CD4-positive, alpha-beta T cell treated with Interleukin-15 for 4 hours (primary cell): Measurements from ENCODE around the gene FYN.

Experiments
- DNase-seq: peaks from one replicate; pipeline ENCODE4 v3.0.0-alpha.2; 2020; ENCODE audit warnings: low spot score

The FYN gene

GRCh38 chr6:111806561-111807497, 66.4 kb downstream of the FYN start:
- no peak for DNase-seq

GRCh38 chr6:111806165-111806547, 67.1 kb downstream of the FYN start:
- no peak for DNase-seq

GRCh38 chr6:111805511-111806164, 67.6 kb downstream of the FYN start:
- peak; percentile 72 for DNase-seq

- peak; percentile 87 for DNase-seq
These were observed 68.5 kb downstream of the FYN start for GRCh38 chr6:111804627-111805235.

GRCh38 chr6:111803804-111804203, 69.4 kb downstream of the FYN start:
- no peak for DNase-seq

- no peak for DNase-seq
These were observed 69.9 kb downstream of the FYN start for GRCh38 chr6:111803371-111803770.

- DNase-seq: no peak
These were observed 70.4 kb downstream of the FYN start for GRCh38 chr6:111802720-111803330.

GRCh38 chr6:111802015-111802414, 71.2 kb downstream of the FYN start:
- DNase-seq: no peak

- DNase-seq: no peak
These were observed 72.4 kb downstream of the FYN start for GRCh38 chr6:111800821-111801220.

- DNase-seq: no peak
These were observed 72.9 kb downstream of the FYN start for GRCh38 chr6:111800259-111800765.

GRCh38 chr6:111799576-111800258, 73.5 kb downstream of the FYN start:
- DNase-seq: no peak

GRCh38 chr6:111798281-111798725, 74.9 kb downstream of the FYN start:
- DNase-seq: no peak

- peak; percentile 25 for DNase-seq
These were observed 76.8 kb downstream of the FYN start for GRCh38 chr6:111796310-111796918.

GRCh38 chr6:111795558-111795957, 77.7 kb downstream of the FYN start:
- DNase-seq: no peak

- DNase-seq: no peak
These were observed 78.4 kb downstream of the FYN start for GRCh38 chr6:111794727-111795452.

- DNase-seq: no peak
These were observed 79.0 kb downstream of the FYN start for GRCh38 chr6:111794300-111794699.

GRCh38 chr6:111793711-111794111, 79.5 kb downstream of the FYN start:
- peak; percentile 52 for DNase-seq

- no peak for DNase-seq
These were observed 80.1 kb downstream of the FYN start for GRCh38 chr6:111792914-111793700.

GRCh38 chr6:111792241-111792640, 81.0 kb downstream of the FYN start:
- DNase-seq: no peak

- DNase-seq: no peak
These were observed 81.8 kb downstream of the FYN start for GRCh38 chr6:111791415-111791814.
